Stimulated activated CD4-positive, alpha-beta T cell treated with anti-CD3 and anti-CD28 coated beads, Interleukin-1b, Interleukin-23, amount 100 ng/mL, for 24 hours (primary cell): ENCODE results near the gene TCAF1.

Experiments
- DNase-seq, 4 experiments: peaks; one replicate each; pipeline ENCODE4 v3.0.0-alpha.2; 2020; ENCODE audit warnings: low read depth in 4 of 4, low spot score in 1 of 4

TCAF1 gene, protein sequence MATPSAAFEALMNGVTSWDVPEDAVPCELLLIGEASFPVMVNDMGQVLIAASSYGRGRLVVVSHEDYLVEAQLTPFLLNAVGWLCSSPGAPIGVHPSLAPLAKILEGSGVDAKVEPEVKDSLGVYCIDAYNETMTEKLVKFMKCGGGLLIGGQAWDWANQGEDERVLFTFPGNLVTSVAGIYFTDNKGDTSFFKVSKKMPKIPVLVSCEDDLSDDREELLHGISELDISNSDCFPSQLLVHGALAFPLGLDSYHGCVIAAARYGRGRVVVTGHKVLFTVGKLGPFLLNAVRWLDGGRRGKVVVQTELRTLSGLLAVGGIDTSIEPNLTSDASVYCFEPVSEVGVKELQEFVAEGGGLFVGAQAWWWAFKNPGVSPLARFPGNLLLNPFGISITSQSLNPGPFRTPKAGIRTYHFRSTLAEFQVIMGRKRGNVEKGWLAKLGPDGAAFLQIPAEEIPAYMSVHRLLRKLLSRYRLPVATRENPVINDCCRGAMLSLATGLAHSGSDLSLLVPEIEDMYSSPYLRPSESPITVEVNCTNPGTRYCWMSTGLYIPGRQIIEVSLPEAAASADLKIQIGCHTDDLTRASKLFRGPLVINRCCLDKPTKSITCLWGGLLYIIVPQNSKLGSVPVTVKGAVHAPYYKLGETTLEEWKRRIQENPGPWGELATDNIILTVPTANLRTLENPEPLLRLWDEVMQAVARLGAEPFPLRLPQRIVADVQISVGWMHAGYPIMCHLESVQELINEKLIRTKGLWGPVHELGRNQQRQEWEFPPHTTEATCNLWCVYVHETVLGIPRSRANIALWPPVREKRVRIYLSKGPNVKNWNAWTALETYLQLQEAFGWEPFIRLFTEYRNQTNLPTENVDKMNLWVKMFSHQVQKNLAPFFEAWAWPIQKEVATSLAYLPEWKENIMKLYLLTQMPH

DNA sequence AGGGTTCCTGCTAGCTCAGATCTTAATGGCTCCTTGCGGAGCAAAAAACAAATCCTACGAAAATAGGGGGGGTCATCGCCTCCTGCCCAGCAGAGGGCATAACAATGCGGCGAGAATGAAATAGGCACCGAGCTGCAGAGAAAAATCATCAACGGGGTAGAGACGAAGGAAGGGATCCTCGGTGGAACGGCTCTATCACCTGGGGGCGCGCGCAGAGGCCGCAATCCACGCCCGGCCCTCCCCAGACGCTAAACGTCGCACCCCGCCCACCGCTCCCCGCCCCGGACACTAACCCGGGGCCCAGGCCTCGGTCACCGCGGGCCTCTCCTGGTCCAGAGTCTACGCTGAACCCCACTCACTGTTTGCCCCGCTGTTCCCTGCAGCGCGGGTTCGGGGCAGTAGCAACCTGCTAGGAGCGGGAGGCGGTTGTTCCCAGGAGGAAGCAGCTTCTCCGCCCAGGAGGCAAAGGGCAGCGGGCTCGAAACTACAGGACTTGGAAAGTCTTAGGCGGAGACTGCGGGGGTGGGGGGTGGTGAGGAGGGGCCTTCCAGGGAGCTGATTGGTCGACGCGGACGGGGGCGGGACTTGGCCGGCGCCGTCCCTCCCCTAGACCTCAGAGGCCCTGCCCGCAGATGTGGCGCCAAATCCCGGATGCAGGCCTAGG is at the start of gene TCAF1:
Gene TCAF1, minus strand, starts transcription at position 509 of the 664 bp plus-strand sequence. CDS start 25,568 bp downstream, outside the sequence.
- DNase-seq = peak; percentile 78 to 93 (median 85)

DNA sequence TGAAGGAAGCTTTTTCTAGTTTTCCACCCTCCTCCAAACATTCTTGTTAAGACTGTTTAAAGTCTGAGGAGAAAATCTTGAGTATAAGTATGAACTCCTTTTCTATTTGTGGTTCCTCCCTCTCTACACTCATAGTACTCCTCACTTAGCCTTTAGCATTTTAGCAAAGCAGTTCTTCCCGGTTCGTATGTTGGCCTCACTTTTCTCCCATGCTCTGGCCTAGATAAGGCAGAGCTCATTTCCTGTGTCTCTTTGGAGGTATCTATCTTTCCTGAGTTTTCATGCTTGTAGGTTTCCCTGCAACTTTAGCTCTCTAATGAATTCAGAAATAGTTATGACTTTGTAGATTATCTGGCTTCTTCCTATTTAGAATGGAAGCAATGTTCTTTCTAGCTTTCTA is 46.8 kb upstream of the TCAF1 start:
- no peak for DNase-seq

DNA sequence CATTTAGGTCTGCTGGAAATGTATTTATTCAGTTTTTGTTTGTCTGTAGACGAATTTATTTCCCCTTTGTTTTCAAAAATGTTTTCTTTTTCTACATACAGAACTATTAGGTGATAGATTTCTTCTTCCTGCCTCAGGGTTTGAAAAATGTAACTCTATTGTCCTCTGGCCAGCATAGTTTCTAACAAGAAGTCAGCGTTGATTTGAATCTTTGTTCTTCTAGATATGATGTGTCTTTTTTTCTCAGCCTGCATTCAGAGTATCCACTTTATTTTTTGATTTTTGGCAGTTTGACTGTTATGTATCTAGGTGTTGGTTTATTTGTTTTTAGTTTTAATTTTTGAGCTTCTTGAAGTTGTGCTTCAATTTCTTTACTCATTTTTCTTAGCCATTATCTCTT is 45.1 kb upstream of the TCAF1 start:
- DNase-seq = no peak

DNA sequence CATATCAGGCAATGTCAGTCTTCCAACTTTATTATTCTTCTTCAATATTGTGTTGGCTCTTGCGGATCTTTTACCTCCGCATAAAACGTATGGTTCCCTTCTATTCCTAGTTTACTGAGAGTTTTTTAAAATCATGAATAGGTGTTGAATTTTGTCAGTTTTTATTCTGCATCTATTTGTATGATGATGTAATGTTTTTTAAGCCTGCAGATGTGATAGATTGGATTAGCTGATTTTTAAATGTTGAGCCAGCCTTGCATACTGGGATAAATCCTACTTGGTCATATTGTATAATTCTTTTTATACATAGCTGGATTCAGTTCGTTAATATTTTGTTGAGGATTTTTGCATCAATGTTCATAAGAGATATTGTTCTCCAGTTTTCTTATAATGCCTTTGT is 43.4 kb upstream of the TCAF1 start:
- DNase-seq = no peak

DNA sequence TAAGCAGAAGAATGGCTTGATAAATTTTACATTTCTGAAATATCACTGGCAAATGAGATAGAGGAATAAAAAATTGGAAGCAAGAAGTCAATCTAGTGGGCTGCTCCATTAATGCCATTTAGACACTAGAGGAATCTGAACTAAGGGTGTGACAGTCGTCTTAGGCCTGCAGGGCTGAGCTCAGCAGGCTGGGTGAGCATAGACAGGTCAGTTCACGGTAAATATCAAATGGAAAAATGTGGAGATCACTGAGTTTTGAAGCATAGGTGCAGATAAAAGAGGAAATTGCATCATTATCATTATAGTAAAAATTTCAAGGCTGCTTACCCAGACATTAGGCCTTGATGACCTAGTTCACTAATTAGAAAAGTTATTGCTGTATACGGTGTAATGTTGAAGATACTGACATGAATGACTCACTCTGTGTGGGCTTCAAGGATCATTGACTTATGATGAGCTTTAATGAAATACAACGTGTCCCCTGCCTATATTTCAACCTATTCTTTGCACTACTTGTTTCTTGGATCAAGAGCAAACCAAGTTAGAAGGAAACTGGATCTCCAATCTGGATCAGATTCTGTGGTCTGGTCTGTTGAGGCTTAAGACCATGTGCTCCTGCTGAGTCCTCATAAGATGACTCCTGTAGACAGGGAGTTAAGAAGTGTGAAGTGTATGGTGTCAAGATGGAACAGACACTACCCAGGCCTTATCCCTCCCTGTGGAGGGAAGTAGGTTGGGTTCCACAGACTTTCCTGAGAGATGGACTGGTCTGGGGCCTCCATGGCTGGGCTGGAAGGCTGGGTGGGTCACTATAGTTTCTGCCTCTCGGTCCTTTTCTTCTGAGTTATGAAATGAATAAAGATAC is 36.6 kb upstream of the TCAF1 start:
- no peak for DNase-seq

DNA sequence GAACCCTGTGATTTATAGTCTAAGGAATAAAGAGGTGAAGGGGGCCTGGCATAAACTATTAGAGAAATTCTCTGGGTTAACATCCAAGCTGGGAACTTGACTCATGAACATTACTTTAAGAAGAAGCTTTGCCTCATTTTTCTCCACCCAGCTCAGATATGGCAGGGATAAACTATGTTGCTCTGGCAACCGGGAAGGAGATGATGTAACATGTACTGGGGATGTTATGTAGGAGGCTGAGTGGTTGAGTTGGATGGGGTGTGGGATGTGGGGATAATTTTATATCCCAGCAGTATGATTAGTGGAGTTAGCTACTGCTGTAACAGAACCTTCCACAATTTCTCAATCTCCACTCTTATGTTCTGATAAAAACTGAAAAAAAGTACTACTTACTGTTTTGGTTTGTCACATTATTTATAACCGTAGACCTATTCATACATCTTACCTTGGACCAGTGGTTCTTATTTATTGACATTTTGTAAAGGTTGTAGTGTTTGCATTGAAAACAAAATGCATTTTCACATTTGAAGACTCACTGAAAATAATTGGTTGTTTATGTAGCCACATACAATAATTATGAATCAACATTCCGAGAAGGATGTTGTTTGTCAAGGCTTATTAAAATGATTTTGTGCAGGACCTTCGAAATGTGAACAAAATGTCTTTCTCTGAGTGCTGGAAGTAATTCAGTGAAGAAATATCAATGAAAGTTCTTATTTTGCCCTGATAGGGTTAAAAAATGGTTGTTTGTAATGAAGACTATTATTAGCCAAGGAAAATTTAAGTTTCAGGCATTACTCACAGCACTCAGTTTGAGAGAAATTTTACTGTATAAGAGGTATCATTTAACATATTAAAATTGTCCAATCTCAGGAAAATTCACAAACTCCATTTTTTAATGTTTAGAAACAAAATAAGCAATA is 34.4 kb upstream of the TCAF1 start:
- no peak for DNase-seq

DNA sequence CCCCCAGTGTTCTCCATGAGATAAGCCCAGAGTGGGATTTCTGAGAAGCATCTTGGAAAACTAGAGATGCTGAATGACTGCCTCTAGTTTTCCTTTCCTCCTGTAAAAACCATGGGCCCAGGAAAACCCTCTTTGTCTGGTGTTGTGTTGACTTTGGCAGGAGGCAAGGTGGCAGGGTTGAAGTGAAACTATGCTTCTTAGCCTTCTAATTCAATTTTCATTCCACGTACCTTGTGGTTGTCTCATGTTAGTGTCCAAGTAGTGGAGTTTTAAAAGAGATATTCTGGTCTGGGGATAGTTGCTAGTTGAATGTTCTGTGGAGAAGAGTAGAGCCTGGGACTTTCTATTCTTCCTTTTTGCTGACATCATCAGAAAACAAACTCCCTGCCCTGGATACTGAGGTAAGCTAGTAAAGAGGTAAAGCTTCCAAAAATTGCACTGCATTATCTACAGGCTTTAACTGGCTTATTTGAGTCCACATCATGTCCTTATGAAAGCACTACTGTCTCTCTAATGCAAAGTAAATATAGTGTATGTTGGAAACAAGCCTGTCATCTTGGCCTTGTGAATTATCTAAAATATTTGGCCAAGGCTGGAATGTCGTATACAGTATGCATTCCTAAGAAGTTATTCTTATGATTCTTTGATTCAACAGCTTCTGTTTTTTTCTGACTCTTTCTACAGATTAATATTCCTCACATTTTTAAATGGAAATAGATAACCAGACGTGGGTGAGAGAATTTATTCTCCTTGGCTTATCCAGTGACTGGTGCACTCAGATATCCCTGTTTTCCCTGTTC is 32.8 kb upstream of the TCAF1 start, which contains the start of gene OR2F2:
Gene OR2F2, plus strand, starts transcription at position 708 of the 800 bp plus-strand sequence. Its CDS starts 0 bp downstream, at position 708.
- no peak for DNase-seq

DNA sequence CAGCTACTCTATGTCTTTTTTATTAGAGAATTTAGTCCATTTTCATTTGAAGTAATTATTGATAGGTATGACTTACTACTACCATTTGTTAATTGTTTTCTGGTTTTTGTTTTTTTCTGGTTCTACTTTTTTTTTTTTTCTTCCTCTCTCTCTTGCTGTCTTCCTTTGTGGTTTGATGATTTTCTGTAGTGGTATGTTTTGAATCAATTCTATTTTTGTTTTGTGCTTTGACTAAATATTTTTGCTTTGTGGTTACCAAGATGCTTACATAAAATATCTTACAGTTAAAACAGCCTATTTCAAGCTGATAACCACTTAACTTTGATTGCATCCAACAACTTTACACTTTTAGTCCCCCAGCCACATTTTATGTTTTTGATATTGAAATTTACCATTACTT is 29.8 kb upstream of the TCAF1 start:
- DNase-seq = no peak

DNA sequence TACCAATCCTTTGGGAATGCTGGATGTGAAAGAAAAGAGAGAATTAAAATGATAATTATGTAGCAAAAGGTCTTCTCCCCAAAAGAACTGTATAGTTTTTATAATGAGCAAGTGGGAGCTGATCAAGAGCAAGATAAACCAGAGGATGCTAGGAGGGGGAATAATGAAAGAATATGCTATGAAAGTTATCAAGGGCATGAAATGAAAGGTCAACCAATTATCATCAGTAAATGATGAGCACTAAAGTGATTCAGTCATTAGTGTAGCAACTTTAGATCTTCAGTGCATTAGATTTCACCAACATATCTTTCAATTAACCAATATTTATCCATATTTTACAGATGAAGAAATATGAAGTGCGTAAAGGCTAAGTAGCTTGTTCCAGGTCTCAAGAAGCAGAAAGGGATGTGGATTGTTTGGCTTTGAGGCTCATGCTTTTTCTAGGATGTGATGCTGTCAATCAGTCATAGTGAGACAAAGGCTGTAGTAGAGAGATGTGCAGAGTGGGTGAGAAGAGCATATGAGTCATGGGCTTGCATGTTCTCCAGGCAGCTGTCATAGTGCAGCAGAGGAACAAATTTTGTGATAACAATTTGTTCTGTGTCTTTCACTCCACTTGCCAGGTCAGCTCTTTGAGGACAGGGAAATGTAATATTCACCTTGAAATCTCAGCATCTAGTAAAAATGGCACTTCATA is 27.4 kb upstream of the TCAF1 start:
- DNase-seq = no peak

DNA sequence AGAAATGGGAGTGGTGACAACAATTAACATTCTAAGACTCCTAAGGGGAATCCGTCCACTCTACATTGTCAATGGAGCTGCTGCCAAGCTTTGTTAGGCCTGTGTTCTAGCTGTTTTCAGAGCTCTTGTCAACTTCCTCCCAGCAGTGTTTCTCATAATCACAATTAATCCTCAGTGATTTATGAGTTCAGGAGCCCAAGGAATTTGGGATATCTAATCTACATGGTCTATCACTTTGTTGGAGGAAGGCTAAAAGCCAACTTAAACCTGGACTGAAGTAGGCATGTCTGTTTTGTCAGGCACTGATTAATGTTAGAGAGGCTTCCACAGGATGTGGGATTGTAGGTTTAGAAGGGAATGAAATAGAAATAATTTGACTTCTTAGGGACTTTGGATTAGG is 22.9 kb upstream of the TCAF1 start:
- no peak for DNase-seq

DNA sequence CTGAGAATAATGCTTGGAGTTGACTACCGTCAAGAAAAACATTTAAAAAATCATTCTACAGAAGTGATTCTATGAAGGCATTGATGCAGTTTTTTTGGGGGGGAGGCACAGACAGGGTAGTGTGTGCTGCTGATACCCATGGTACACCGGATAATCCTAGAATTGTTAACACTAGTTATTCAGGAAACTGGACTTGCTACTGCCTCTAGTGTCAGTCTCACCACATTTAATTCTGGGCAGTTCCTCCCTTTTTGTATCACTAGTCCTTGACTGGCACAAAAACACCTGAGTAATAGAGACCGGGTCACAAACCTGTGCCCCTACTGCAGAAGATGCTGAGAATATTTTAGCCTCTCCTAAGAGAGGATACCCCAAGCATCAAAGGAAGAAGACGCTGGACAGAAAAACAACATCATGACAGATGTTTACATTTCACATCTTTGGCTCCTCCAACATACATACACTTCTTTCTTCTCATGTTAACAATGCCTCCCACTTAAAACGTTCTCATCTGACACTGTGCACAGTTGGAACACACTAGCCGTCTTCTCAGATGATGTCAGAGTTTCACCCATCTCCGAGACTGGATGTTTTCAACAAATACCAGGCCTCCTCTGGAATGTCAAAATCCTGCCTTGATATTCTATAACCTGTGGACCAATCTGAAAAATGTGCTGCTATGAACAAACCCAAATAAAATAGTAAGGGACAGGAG is 13.1 kb upstream of the TCAF1 start:
- no peak for DNase-seq

DNA sequence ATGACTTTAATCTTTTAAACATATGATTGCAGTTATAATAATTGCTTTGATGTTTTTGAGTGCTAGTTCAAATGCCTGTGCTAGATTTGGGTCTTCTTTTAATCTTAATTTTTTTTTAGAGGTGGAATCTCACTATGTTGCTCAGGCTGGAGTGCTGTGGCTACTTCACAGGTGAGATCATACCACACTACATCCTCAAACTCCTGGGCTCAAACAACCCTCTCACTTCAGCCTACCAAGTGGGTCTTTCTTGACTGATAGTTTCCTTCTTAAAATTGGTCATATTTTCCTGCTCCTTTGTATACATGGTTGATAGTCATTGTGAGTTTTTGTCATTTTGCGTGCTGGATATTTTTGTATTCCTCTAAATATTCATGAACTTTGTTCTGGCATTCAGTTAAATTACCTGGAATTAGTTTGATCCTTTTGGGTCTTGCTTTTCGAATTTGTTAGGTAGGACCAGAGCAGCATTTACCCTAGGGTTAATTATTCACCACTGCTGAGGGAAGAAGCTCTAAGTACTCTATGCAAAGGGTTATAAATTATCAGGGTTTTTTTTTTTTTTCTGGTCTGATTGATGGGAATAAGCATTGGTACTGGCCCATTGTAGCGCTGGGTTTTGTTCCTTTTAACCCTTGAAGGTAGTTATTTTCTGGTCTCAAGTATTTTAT is 12.1 kb upstream of the TCAF1 start:
- no peak for DNase-seq

DNA sequence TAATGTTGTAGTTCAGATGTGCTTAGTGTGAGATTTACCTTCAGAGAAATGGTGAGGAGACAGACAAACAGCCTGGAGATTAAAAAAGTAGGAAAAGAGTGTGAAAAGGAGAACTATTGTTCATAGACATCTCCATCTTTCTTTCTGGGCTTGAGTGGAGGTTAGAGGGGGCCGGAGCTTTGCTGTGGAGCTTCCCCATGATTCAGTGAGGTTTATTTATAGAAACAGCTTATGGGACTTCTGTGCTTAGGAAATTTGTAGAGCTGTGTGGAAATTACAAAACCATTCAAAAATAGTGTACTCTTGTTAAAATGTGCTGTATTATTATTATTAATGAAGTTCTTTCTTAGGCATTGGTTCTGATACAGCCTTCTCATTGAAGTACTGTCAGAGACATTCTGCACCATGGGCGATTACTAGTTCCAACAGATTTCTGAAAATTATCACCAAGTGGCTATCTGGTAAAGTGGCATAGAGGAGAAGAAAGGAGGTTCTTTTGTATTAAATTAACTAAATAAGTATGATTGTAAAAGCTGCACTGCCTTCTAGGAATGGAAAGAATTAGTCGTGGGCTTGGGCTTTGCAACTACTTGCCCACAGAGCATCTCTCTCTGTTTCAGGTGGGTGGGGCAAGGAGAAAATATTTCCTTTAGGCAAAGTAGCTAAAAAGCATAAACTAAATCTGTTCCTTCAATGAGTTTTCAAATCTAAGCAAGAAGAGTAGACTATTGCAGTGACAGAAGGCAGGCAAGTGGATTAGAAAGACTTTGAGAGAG is 8.7 kb upstream of the TCAF1 start:
- DNase-seq = no peak

DNA sequence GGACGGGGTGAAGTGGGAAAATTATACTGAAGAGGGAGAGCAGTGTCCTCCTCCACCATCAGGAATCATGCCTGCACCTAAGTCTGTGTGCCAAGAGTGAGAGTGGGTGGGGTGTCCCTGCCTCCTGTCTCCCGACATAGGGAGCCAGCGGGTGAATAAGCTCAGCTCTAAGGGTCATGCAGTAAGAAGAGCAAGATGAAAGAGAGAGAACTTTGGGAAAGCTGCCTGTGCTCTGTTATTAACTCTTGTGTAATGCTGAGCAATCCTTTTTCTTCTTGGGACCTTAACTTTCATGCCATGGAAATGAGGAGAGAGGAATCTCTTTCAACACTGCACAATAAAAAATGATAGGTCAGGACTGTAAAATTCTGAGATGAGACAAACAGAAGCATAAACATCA is 7.9 kb upstream of the TCAF1 start:
- DNase-seq = no peak

DNA sequence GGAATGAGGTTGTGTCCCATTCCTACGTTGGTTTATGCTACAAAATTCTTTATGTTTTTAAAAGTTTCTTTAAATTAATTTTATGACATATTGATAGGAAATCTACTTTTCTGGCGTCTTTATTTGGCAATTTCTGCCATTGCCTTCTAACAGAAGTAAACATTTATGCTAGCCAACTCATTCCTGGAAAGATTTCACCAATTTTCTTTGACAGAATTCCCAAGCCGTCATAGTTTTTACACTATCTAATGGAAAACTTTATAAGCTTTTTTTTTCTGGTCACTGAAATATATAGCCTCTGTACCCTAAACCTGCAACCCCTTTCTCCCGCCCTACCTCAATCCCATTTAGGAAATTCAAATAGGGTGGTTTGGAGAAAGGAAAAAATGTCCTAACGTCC is 6.1 kb upstream of the TCAF1 start:
- DNase-seq = no peak

DNA sequence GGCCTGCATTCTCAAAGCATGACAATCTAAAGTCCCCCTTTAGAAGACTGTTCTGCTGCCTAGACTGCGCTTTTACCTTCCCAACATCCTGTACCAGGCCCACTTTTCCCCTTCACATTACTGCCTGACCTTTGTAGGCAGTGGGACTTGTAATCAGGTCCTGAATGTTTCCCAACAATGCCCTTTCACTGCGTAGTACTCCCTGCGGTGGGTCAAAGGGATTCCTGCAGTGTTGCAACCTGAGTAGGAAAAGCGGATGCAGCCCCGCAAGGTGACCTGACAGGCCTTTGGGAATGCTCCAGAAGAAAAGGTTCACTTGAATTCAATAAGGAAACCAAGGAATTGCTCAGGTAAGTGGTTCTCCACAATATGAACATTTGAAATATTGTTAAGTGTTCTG is 4.9 kb upstream of the TCAF1 start:
- DNase-seq = no peak
